ENCODE results near the gene CDHR4. TPM values are rescaled to one million over a fixed set of nuclear protein-coding genes. Genes with fewer than 3 reads are reported as not detected.

Gene CDHR4
- total RNA-seq, 2 experiments from 2014 or later, result 0.37 TPM; not detected in 1

- Mint-ChIP-seq H3K4me3 (no peak overlapping the region), H3K4me1 (peaks cover 60% of the 10 kb centered on the region), H3K27me3 (peaks cover 7% of the 10 kb centered on the region), H3K9me3 (no peaks in the 10 kb centered on the region), H3K36me3 (peaks cover 6% of the 10 kb centered on the region), H3K27ac (peak overlapping the region; percentile 82)
- no peak for DNase-seq
Observed at GRCh38 chr3:49806850-49807249, 7.2 kb upstream of the CDHR4 start.

GRCh38 chr3:49805897-49806701, 6.4 kb upstream of the CDHR4 start:
- Mint-ChIP-seq H3K4me1 (peaks cover 55% of the 10 kb centered on the region), H3K27ac (peak overlapping the region; percentile 77), H3K4me3 (no peak overlapping the region), H3K36me3 (peaks cover 2% of the 10 kb centered on the region), H3K9me3 (no peaks in the 10 kb centered on the region), H3K27me3 (peaks cover 15% of the 10 kb centered on the region)
- peak; percentile 53 for DNase-seq

- Mint-ChIP-seq H3K4me3 (no peak overlapping the region), H3K27ac (peak overlapping the region; percentile 77)
Observed at GRCh38 chr3:49805367-49805782, 5.7 kb upstream of the CDHR4 start.

GRCh38 chr3:49804141-49805041, 4.7 kb upstream of the CDHR4 start:
- no peak for DNase-seq
- Mint-ChIP-seq H3K27ac (no peak overlapping the region), H3K4me1 (peaks cover 53% of the 10 kb centered on the region), H3K4me3 (peak overlapping the region; percentile 78), H3K36me3 (no peaks in the 10 kb centered on the region), H3K27me3 (peaks cover 21% of the 10 kb centered on the region), H3K9me3 (no peaks in the 10 kb centered on the region)

More at GRCh38 chr3:49805367-49805782, 5.7 kb upstream of the CDHR4 start:
- peaks cover 19% of the 10 kb centered on the region for H3K27me3 Mint-ChIP-seq
- DNase-seq, result no peak
- peaks cover 55% of the 10 kb centered on the region for H3K4me1 Mint-ChIP-seq
- peaks cover 2% of the 10 kb centered on the region for H3K36me3 Mint-ChIP-seq
- H3K9me3 Mint-ChIP-seq, result no peaks in the 10 kb centered on the region

- H3K27ac Mint-ChIP-seq, result peak overlapping the region; percentile 42
- no peaks in the 10 kb centered on the region for H3K36me3 Mint-ChIP-seq
- peaks cover 21% of the 10 kb centered on the region for H3K27me3 Mint-ChIP-seq
Observed at GRCh38 chr3:49803465-49804140, 3.9 kb upstream of the CDHR4 start.

GRCh38 chr3:49802719-49803464, 3.2 kb upstream of the CDHR4 start, which contains the start of gene INKA1:
Gene INKA1 (plus strand): TSS chr3:49803261. CDS start chr3:49803393, 132 bp downstream.
- Mint-ChIP-seq H3K27ac (peak within 1 kb of the TSS; percentile 79), H3K36me3 (no peaks in the 10 kb centered on the region), H3K4me3 (peak within 1 kb of the TSS; percentile 84), H3K9me3 (no peaks in the 10 kb centered on the region), H3K4me1 (peaks cover 42% of the 10 kb centered on the region), H3K27me3 (peaks cover 21% of the 10 kb centered on the region)
- peak; percentile 89 for DNase-seq

More at GRCh38 chr3:49803465-49804140, 3.9 kb upstream of the CDHR4 start:
- H3K4me1 Mint-ChIP-seq, result peaks cover 50% of the 10 kb centered on the region
- peak overlapping the region; percentile 78 for H3K4me3 Mint-ChIP-seq
- no peaks in the 10 kb centered on the region for H3K9me3 Mint-ChIP-seq
- DNase-seq, result peak; percentile 58

- Mint-ChIP-seq H3K36me3 (no peaks in the 10 kb centered on the region), H3K4me3 (no peak overlapping the region), H3K9me3 (no peaks in the 10 kb centered on the region), H3K4me1 (peaks cover 25% of the 10 kb centered on the region), H3K27ac (no peak overlapping the region), H3K27me3 (peaks cover 21% of the 10 kb centered on the region)
- no peak for DNase-seq
Observed at GRCh38 chr3:49801160-49801559, 1.5 kb upstream of the CDHR4 start.

- no peak for DNase-seq
- no peaks in the 10 kb centered on the region for H3K9me3 Mint-ChIP-seq
- H3K4me1 Mint-ChIP-seq, result peaks cover 7% of the 10 kb centered on the region
- peaks cover 21% of the 10 kb centered on the region for H3K27me3 Mint-ChIP-seq
- no peaks in the 10 kb centered on the region for H3K36me3 Mint-ChIP-seq
- no peak overlapping the region for H3K4me3 Mint-ChIP-seq
- H3K27ac Mint-ChIP-seq, result no peak overlapping the region
Observed at GRCh38 chr3:49799105-49799504, 568 bp downstream of the CDHR4 start.

GRCh38 chr3:49794926-49795905, 4.5 kb downstream of the CDHR4 start:
- Mint-ChIP-seq H3K36me3 (no peaks in the 10 kb centered on the region), H3K4me1 (peaks cover 2% of the 10 kb centered on the region), H3K4me3 (no peak overlapping the region), H3K27me3 (peaks cover under 1% of the 10 kb centered on the region), H3K9me3 (no peaks in the 10 kb centered on the region), H3K27ac (no peak overlapping the region)
- DNase-seq, result no peak

- Mint-ChIP-seq H3K4me1 (peaks cover 7% of the 10 kb centered on the region), H3K27ac (no peak overlapping the region), H3K9me3 (no peaks in the 10 kb centered on the region), H3K36me3 (no peaks in the 10 kb centered on the region), H3K4me3 (no peak overlapping the region), H3K27me3 (no peaks in the 10 kb centered on the region)
- DNase-seq, result no peak
Observed at GRCh38 chr3:49794431-49794830, 5.2 kb downstream of the CDHR4 start.

- DNase-seq, result no peak
- no peaks in the 10 kb centered on the region for H3K9me3 Mint-ChIP-seq
- peaks cover 7% of the 10 kb centered on the region for H3K4me1 Mint-ChIP-seq
- no peak overlapping the region for H3K27ac Mint-ChIP-seq
- H3K27me3 Mint-ChIP-seq, result no peaks in the 10 kb centered on the region
- no peak overlapping the region for H3K4me3 Mint-ChIP-seq
- no peaks in the 10 kb centered on the region for H3K36me3 Mint-ChIP-seq
Observed at GRCh38 chr3:49793486-49794085, 6.1 kb downstream of the CDHR4 start.

GRCh38 chr3:49792371-49793150, 7.1 kb downstream of the CDHR4 start:
- Mint-ChIP-seq H3K36me3 (no peaks in the 10 kb centered on the region), H3K9me3 (no peaks in the 10 kb centered on the region), H3K27ac (no peak overlapping the region), H3K4me1 (peaks cover 7% of the 10 kb centered on the region), H3K27me3 (no peaks in the 10 kb centered on the region), H3K4me3 (no peak overlapping the region)
- no peak for DNase-seq
